HepG2 (cell line): ENCODE measurements around the gene MACROD2. TPM values are rescaled to one million over a fixed set of nuclear protein-coding genes. Genes with fewer than 3 reads are reported as not detected.

Experiments used
- BCL6 ChIP-seq: IDR thresholded peaks from 2 replicates; pipeline ENCODE4 v1.6.1; 2016; ENCODE audit warnings: missing genetic modification reagents, missing compliant biosample characterization
- EP300 ChIP-seq, 3 experiments: sonication (generic) in 1 of 3; formaldehyde crosslinking in 1 of 3; IDR thresholded peaks; 2 replicates each; pipeline versions ENCODE4 v1.5.1 to v1.6.1; 2011 to 2020; ENCODE audit warnings: low read depth in 2 of 3, low read length in 2 of 3, borderline replicate concordance in 1 of 3, improper control_type of control experiment in 1 of 3, mild to moderate bottlenecking in 1 of 3, missing genetic modification reagents in 1 of 3, moderate library complexity in 1 of 3
- ERF ChIP-seq: IDR thresholded peaks from 2 replicates; pipeline ENCODE4 v1.6.1; 2018; ENCODE audit warnings: missing biosample characterization, missing genetic modification reagents
- HDAC1 ChIP-seq: sonication (generic); formaldehyde crosslinking; IDR thresholded peaks from 2 replicates; pipeline ENCODE4 v1.5.1; 2020; ENCODE audit warnings: mild to moderate bottlenecking, missing genetic modification reagents
- KLF16 ChIP-seq, 2 experiments: sonication (generic) in 1 of 2; formaldehyde crosslinking in 1 of 2; IDR thresholded peaks; 2 replicates each; pipeline versions ENCODE4 v1.6.1 to v1.8.0; 2016 to 2023; ENCODE audit warnings: missing genetic modification reagents in 2 of 2, missing compliant biosample characterization in 1 of 2
- NAIF1 ChIP-seq: sonication (generic); formaldehyde crosslinking; IDR thresholded peaks from 2 replicates; pipeline ENCODE4 v1.5.0; 2020; ENCODE audit warnings: mild to moderate bottlenecking, missing genetic modification reagents, borderline replicate concordance
- PRMT3 ChIP-seq: sonication (generic); formaldehyde crosslinking; IDR thresholded peaks from 2 replicates; pipeline ENCODE4 v1.8.1; 2022; ENCODE audit warnings: low read depth, mild to moderate bottlenecking, moderate library complexity, missing genetic modification reagents, borderline replicate concordance
- SMAD3 ChIP-seq: sonication (generic); formaldehyde crosslinking; IDR thresholded peaks from 2 replicates; pipeline ENCODE4 v1.4.0; 2020; ENCODE audit warnings: missing genetic modification reagents
- TEAD3 ChIP-seq: optimal IDR thresholded peaks from 2 replicates; pipeline ENCODE3; 2016; ENCODE audit warnings: borderline replicate concordance
- TMF1 ChIP-seq: sonication (generic); formaldehyde crosslinking; IDR thresholded peaks from 2 replicates; pipeline ENCODE4 v1.8.1; 2022; ENCODE audit warnings: low read depth, missing genetic modification reagents
- TSC22D2 ChIP-seq: sonication (generic); formaldehyde crosslinking; IDR thresholded peaks from 2 replicates; pipeline ENCODE4 v1.5.1; 2020; ENCODE audit warnings: missing genetic modification reagents, mild to moderate bottlenecking, borderline replicate concordance
- XRCC5 ChIP-seq: fragments of 200-400 bp; formaldehyde crosslinking; optimal IDR thresholded peaks from 2 replicates; pipeline ENCODE3; 2017; ENCODE audit warnings: mild to moderate bottlenecking, low read length
- ZNF335 ChIP-seq: sonication (generic); formaldehyde crosslinking; IDR thresholded peaks from 2 replicates; pipeline ENCODE4 v1.4.0; 2020; ENCODE audit warnings: missing genetic modification reagents
- ZNF674 ChIP-seq: sonication (generic); formaldehyde crosslinking; IDR thresholded peaks from 2 replicates; pipeline ENCODE4 v1.5.0; 2020; ENCODE audit warnings: low read depth, mild to moderate bottlenecking, missing genetic modification reagents
- ZNF772 ChIP-seq: sonication (generic); formaldehyde crosslinking; IDR thresholded peaks from 2 replicates; pipeline ENCODE4 v1.5.0; 2020; ENCODE audit warnings: mild to moderate bottlenecking, missing genetic modification reagents
- polyA plus RNA-seq, 8 experiments: library from polyadenylated mRNA; depleted of rRNA in 3 of 8; stranded (reverse) in 7 of 8; unstranded in 1 of 8; fragments of >200 nt; fragmentation: Illumina TruSeq in 4 of 8; extraction: Trizol in 4 of 8; gene quantifications; 2 replicates each; pipeline versions ENCODE4 v1.2.1 to v1.2.3, GENCODE V29; 2011 to 2016; ENCODE audit warnings: low read depth in 4 of 8, missing spikeins in 1 of 8, mixed read lengths in 1 of 8; ENCODE audit not compliant: insufficient read depth in 1 of 8
- total RNA-seq, 5 experiments: library from RNA; depleted of rRNA; stranded (reverse); fragments of >200 nt; fragmentation: Illumina TruSeq; extraction: Trizol; gene quantifications; 2 replicates each; pipeline ENCODE4 v1.2.3, GENCODE V29; 2016; ENCODE audit warnings: low read depth in 1 of 5
- TF ChIP-seq, protein P1 (sequence below): sonication (generic); formaldehyde crosslinking; IDR thresholded peaks from 2 replicates; pipeline ENCODE4 v1.5.0; 2020; ENCODE audit warnings: missing genetic modification reagents
- TF ChIP-seq, protein P2 (sequence below): sonication (generic); formaldehyde crosslinking; IDR thresholded peaks from 2 replicates; pipeline ENCODE4 v1.8.0; 2022; ENCODE audit warnings: mild to moderate bottlenecking, missing genetic modification reagents
- TF ChIP-seq, protein P3 (sequence below): sonication (generic); formaldehyde crosslinking; IDR thresholded peaks from 2 replicates; pipeline ENCODE4 v1.4.0; 2020; ENCODE audit warnings: missing genetic modification reagents
- TF ChIP-seq, protein P4 (sequence below): sonication (generic); formaldehyde crosslinking; IDR thresholded peaks from 2 replicates; pipeline ENCODE4 v1.4.0; 2020; ENCODE audit warnings: missing genetic modification reagents
- TF ChIP-seq, protein P5 (sequence below): sonication (generic); formaldehyde crosslinking; IDR thresholded peaks from 2 replicates; pipeline ENCODE4 v1.5.0; 2020; ENCODE audit warnings: missing genetic modification reagents

The MACROD2 gene
- total and polyA plus RNA-seq, 2 of the 13 experiments (the other 11 are each of a cell fraction or from before 2014, with no cell fraction given) = 0.13 to 0.51 TPM

DNA sequence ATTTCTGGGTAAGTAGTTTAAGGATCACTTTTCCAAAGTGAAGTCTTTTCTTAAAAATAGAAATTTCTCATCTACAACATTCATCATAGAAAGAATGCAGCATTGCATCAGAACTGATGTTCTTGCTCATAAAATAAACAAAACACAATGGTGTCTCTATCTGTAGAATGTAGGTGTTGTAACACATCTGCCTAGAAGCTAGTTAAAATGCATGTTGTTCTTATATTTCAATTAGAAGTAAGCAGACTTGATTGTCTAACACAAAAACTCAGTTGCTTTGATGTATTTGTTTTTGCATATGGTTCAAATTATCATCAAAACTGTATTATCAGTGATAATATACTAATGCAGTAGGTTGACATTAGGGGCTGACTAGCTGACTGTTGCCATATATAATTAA, 996.8 kb downstream of the MACROD2 start (continued):
- TF ChIP-seq, protein P1, sequence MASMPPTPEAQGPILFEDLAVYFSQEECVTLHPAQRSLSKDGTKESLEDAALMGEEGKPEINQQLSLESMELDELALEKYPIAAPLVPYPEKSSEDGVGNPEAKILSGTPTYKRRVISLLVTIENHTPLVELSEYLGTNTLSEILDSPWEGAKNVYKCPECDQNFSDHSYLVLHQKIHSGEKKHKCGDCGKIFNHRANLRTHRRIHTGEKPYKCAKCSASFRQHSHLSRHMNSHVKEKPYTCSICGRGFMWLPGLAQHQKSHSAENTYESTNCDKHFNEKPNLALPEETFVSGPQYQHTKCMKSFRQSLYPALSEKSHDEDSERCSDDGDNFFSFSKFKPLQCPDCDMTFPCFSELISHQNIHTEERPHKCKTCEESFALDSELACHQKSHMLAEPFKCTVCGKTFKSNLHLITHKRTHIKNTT (CRISPR knock-in tag) = no peak
- TF ChIP-seq TSC22D2 (CRISPR knock-in tag) (no peak), PRMT3 (CRISPR knock-in tag) (no peak), ERF (0 out of 2 replicates have a peak, but pooled peaks have one; percentile 1), BCL6 (CRISPR knock-in tag) (peak; percentile 71), XRCC5 (no peak), SMAD3 (peak; percentile 69), KLF16 (CRISPR knock-in tag; IDR thresholded peaks at IDR 0.05) (peak in 1 of 2 experiments; percentile 75; a peak in 1 of 4 replicates), HDAC1 (CRISPR knock-in tag) (0 out of 2 replicates have a peak, but pooled peaks have one; percentile 22), ZNF772 (CRISPR knock-in tag) (no peak), NAIF1 (CRISPR knock-in tag) (no peak), ZNF674 (no peak), TMF1 (CRISPR knock-in tag) (no peak), ZNF335 (CRISPR knock-in tag) (no peak), EP300 (IDR thresholded peaks at IDR 0.05; ENCODE audit: low read depth in 2 of 2, low read length in 2 of 2) (peak; percentile 81 to 85; a peak in 3 of 4 replicates), EP300 (CRISPR knock-in tag; IDR thresholded peaks at IDR 0.05; ENCODE audit: borderline replicate concordance) (no peak), TEAD3 (CRISPR knock-in tag) (no peak)
- TF ChIP-seq, protein P2, sequence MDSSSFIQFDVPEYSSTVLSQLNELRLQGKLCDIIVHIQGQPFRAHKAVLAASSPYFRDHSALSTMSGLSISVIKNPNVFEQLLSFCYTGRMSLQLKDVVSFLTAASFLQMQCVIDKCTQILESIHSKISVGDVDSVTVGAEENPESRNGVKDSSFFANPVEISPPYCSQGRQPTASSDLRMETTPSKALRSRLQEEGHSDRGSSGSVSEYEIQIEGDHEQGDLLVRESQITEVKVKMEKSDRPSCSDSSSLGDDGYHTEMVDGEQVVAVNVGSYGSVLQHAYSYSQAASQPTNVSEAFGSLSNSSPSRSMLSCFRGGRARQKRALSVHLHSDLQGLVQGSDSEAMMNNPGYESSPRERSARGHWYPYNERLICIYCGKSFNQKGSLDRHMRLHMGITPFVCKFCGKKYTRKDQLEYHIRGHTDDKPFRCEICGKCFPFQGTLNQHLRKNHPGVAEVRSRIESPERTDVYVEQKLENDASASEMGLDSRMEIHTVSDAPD = no peak
- TF ChIP-seq, protein P3, sequence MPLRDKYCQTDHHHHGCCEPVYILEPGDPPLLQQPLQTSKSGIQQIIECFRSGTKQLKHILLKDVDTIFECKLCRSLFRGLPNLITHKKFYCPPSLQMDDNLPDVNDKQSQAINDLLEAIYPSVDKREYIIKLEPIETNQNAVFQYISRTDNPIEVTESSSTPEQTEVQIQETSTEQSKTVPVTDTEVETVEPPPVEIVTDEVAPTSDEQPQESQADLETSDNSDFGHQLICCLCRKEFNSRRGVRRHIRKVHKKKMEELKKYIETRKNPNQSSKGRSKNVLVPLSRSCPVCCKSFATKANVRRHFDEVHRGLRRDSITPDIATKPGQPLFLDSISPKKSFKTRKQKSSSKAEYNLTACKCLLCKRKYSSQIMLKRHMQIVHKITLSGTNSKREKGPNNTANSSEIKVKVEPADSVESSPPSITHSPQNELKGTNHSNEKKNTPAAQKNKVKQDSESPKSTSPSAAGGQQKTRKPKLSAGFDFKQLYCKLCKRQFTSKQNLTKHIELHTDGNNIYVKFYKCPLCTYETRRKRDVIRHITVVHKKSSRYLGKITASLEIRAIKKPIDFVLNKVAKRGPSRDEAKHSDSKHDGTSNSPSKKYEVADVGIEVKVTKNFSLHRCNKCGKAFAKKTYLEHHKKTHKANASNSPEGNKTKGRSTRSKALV (CRISPR knock-in tag) = no peak
- TF ChIP-seq, protein P4, sequence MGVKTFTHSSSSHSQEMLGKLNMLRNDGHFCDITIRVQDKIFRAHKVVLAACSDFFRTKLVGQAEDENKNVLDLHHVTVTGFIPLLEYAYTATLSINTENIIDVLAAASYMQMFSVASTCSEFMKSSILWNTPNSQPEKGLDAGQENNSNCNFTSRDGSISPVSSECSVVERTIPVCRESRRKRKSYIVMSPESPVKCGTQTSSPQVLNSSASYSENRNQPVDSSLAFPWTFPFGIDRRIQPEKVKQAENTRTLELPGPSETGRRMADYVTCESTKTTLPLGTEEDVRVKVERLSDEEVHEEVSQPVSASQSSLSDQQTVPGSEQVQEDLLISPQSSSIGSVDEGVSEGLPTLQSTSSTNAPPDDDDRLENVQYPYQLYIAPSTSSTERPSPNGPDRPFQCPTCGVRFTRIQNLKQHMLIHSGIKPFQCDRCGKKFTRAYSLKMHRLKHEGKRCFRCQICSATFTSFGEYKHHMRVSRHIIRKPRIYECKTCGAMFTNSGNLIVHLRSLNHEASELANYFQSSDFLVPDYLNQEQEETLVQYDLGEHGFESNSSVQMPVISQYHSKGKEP (CRISPR knock-in tag) = no peak
- TF ChIP-seq, protein P5, sequence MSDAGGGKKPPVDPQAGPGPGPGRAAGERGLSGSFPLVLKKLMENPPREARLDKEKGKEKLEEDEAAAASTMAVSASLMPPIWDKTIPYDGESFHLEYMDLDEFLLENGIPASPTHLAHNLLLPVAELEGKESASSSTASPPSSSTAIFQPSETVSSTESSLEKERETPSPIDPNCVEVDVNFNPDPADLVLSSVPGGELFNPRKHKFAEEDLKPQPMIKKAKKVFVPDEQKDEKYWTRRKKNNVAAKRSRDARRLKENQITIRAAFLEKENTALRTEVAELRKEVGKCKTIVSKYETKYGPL (CRISPR knock-in tag) = no peak
